K562 (cell line): ENCODE data around the gene PRC1.

Experiments used
- NR2F6 ChIP-seq: fragments of 450-650 bp; formaldehyde crosslinking; IDR thresholded peaks from 2 replicates; pipeline ENCODE4 v1.4.0; 2020; ENCODE audit warnings: mild to moderate bottlenecking
- RAD21 ChIP-seq, 2 experiments: fragments of 250-450 bp in 1 of 2; fragments of 450-650 bp in 1 of 2; sonication (Bioruptor Pico) in 1 of 2; formaldehyde crosslinking in 1 of 2; IDR thresholded peaks in 1 of 2; conservative IDR thresholded peaks in 1 of 2; 2 replicates each; pipeline versions ENCODE4 v1.4.0 to v1.8.0; 2020 to 2022; ENCODE audit warnings: mild to moderate bottlenecking in 2 of 2, moderate library complexity in 1 of 2

DNA sequence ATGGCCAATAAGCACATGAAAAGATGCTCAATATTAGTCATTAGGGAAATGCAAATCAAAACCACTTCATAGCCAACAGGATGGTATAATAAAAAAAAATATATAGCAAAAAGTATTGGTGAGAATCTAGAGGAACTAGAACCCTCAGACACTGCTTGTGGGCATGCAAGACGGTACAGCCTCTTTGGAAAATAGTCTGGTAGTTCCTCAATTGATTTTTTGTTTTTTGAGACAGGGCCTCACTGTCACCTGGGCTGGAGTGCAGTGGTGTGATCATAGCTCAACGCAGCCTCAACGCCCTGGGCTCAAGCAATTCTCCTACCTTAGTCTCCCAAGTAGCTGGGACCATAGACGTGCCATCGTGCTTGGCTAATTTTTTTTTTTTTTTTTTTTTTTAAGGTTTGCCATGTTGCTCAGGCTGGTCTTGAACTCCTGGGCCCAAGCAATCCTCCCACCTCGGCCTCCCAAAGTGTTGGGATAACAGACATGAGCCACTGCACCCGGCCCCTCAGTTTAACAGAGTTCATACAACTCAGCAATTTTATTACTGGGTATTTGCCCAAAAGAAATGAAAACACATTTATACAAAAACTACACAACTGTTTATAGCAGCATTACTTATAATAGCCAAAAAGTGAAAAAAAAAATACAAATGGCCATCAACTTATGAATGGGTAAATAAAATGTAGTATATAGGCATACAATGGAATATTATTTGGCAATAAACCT lies 5.1 kb downstream of the PRC1 start:
- TF ChIP-seq NR2F6 (CRISPR knock-in tag) (no peak), RAD21 (CRISPR knock-in tag; conservative IDR thresholded peaks at IDR 0.05 in 1 of 2, IDR thresholded peaks at IDR 0.05 in 1 of 2) (no peak)
